Activated naive CD4-positive, alpha-beta T cell treated with anti-CD3 and anti-CD28 coated beads for 36 hours (primary cell): Measurements from ENCODE around the gene CIAO2B. TPM values are rescaled to one million over a fixed set of nuclear protein-coding genes. Genes with fewer than 3 reads are reported as not detected.

Source experiments
- CTCF ChIA-PET: fragments of 350-600 bp; sonication (Branson Sonifier 250); formaldehyde crosslinking; loops from one replicate; lab custom pipeline; 2021; ENCODE audit warnings: antibody characterized with exemption; lab: Charles Lee
- DNase-seq: peaks from one replicate; pipeline ENCODE4 v3.0.0-alpha.2; 2020
- H3K27ac Mint-ChIP-seq: one replicate; pipeline ENCODE4 v1.8.0; 2021; ENCODE audit warnings: mild to moderate bottlenecking, mixed read lengths
- H3K27me3 Mint-ChIP-seq: one replicate; pipeline ENCODE4 v1.8.0; 2021; ENCODE audit warnings: low read depth, mixed read lengths
- H3K36me3 Mint-ChIP-seq: one replicate; pipeline ENCODE4 v1.8.0; 2021; ENCODE audit warnings: low read depth, mixed read lengths
- H3K4me1 Mint-ChIP-seq: one replicate; pipeline ENCODE4 v1.8.0; 2021; ENCODE audit warnings: low read depth, mixed read lengths
- H3K4me3 Mint-ChIP-seq: one replicate; pipeline ENCODE4 v1.8.0; 2021; ENCODE audit warnings: mild to moderate bottlenecking, moderate library complexity, mixed read lengths
- H3K9me3 Mint-ChIP-seq: one replicate; pipeline ENCODE4 v1.8.0; 2021; ENCODE audit warnings: mixed read lengths
- intact Hi-C: fragments of 100-400 bp; cut with micrococcal nuclease; formaldehyde crosslinking; loops from one replicate; pipeline ENCODE4 v1.15.1; 2023
- total RNA-seq, 2 experiments: library from RNA; stranded (reverse); gene quantifications; one replicate each; pipeline ENCODE4 v1.2.3, GENCODE V29; 2021

CIAO2B gene
- total RNA-seq, 2 experiments from 2014 or later: 169 to 173 TPM

GRCh38 chr16:66906916-66907836 lies 27.0 kb downstream of the CIAO2B start:
- Mint-ChIP-seq H3K27me3 (no peaks in the 10 kb centered on the region), H3K27ac (no peak overlapping the region), H3K36me3 (no peaks in the 10 kb centered on the region), H3K4me1 (peaks cover 8% of the 10 kb centered on the region), H3K9me3 (no peaks in the 10 kb centered on the region), H3K4me3 (no peak overlapping the region)
- CTCF ChIA-PET: interaction anchor here (0.8 to 0.9 kb wide), 2 partner anchors 14 to 39 kb away, joined by 3 read pairs; no protein-coding TSS in a partner anchor
- DNase-seq: no peak
- intact Hi-C loops: no loop called here

GRCh38 chr16:66905633-66906539 lies 28.3 kb downstream of the CIAO2B start:
- Mint-ChIP-seq H3K27me3 (no peaks in the 10 kb centered on the region), H3K4me1 (peaks cover 8% of the 10 kb centered on the region), H3K9me3 (no peaks in the 10 kb centered on the region), H3K4me3 (no peak overlapping the region), H3K36me3 (no peaks in the 10 kb centered on the region), H3K27ac (no peak overlapping the region)
- intact Hi-C loops: no loop called here
- DNase-seq: peak; percentile 81
- CTCF ChIA-PET: interaction anchor here (0.5 to 2.9 kb wide), 5 partner anchors 11 to 221 kb away, joined by 3 to 10 read pairs (median 3); no protein-coding TSS in a partner anchor

GRCh38 chr16:66904846-66905632 lies 29.2 kb downstream of the CIAO2B start:
- Mint-ChIP-seq H3K27me3 (no peaks in the 10 kb centered on the region), H3K36me3 (no peaks in the 10 kb centered on the region), H3K4me3 (no peak overlapping the region), H3K27ac (no peak overlapping the region), H3K4me1 (peaks cover 8% of the 10 kb centered on the region), H3K9me3 (no peaks in the 10 kb centered on the region)
- intact Hi-C loops: no loop called here
- no peak for DNase-seq
- CTCF ChIA-PET: interaction anchor here (0.5 to 2.9 kb wide), 5 partner anchors 10 to 222 kb away, joined by 3 to 10 read pairs (median 3); no protein-coding TSS in a partner anchor

- Mint-ChIP-seq H3K4me1 (peaks cover 8% of the 10 kb centered on the region), H3K4me3 (no peak overlapping the region), H3K27ac (no peak overlapping the region), H3K36me3 (no peaks in the 10 kb centered on the region), H3K9me3 (no peaks in the 10 kb centered on the region), H3K27me3 (no peaks in the 10 kb centered on the region)
- intact Hi-C loops: no loop called here
- CTCF ChIA-PET: interaction anchor here (1.1 to 2.9 kb wide), 2 partner anchors 9 to 12 kb away, joined by 3 to 10 read pairs; no protein-coding TSS in a partner anchor
- DNase-seq: no peak
Observed at GRCh38 chr16:66904428-66904845, 29.8 kb downstream of the CIAO2B start.

- H3K36me3 Mint-ChIP-seq: no peaks in the 10 kb centered on the region
- peaks cover 8% of the 10 kb centered on the region for H3K4me1 Mint-ChIP-seq
- no peak for DNase-seq
- no peak overlapping the region for H3K4me3 Mint-ChIP-seq
- no peaks in the 10 kb centered on the region for H3K27me3 Mint-ChIP-seq
- H3K9me3 Mint-ChIP-seq: no peaks in the 10 kb centered on the region
- H3K27ac Mint-ChIP-seq: no peak overlapping the region
- CTCF ChIA-PET: interaction anchor here (0.6 to 2.9 kb wide), 4 partner anchors 9 to 83 kb away, joined by 3 to 10 read pairs (median 3); no protein-coding TSS in a partner anchor
- intact Hi-C loops: no loop called here
Observed at GRCh38 chr16:66903544-66904427, 30.4 kb downstream of the CIAO2B start.

- H3K27ac Mint-ChIP-seq: no peak overlapping the region
- DNase-seq: no peak
- H3K4me1 Mint-ChIP-seq: peaks cover 8% of the 10 kb centered on the region
- CTCF ChIA-PET: interaction anchor here (0.6 to 1.2 kb wide), 4 partner anchors 10 to 82 kb away, joined by 3 to 5 read pairs (median 3); no protein-coding TSS in a partner anchor
- H3K36me3 Mint-ChIP-seq: no peaks in the 10 kb centered on the region
- no peak overlapping the region for H3K4me3 Mint-ChIP-seq
- intact Hi-C loops: no loop called here
- H3K27me3 Mint-ChIP-seq: no peaks in the 10 kb centered on the region
- no peaks in the 10 kb centered on the region for H3K9me3 Mint-ChIP-seq
Observed at GRCh38 chr16:66902648-66903543, 31.3 kb downstream of the CIAO2B start.

- Mint-ChIP-seq H3K9me3 (no peaks in the 10 kb centered on the region), H3K27ac (no peak overlapping the region), H3K4me1 (peaks cover 8% of the 10 kb centered on the region), H3K27me3 (no peaks in the 10 kb centered on the region), H3K36me3 (no peaks in the 10 kb centered on the region), H3K4me3 (no peak overlapping the region)
- CTCF ChIA-PET: interaction anchor here (1.0 to 1.2 kb wide), 2 partner anchors 9 to 27 kb away, joined by 3 to 5 read pairs; no protein-coding TSS in a partner anchor
- intact Hi-C loops: no loop called here
- DNase-seq: no peak
Observed at GRCh38 chr16:66901626-66902025, 32.6 kb downstream of the CIAO2B start.

- no peak overlapping the region for H3K4me3 Mint-ChIP-seq
- no peak for DNase-seq
Observed at GRCh38 chr16:66900721-66901441, 33.3 kb downstream of the CIAO2B start.

GRCh38 chr16:66899945-66900710 lies 34.1 kb downstream of the CIAO2B start:
- CTCF ChIA-PET: no interaction called here
- H3K36me3 Mint-ChIP-seq: no peaks in the 10 kb centered on the region
- intact Hi-C loops: no loop called here

More at GRCh38 chr16:66900721-66901441, 33.3 kb downstream of the CIAO2B start:
- no peaks in the 10 kb centered on the region for H3K27me3 Mint-ChIP-seq
- H3K9me3 Mint-ChIP-seq: no peaks in the 10 kb centered on the region
- H3K4me1 Mint-ChIP-seq: peaks cover 3% of the 10 kb centered on the region
- CTCF ChIA-PET: no interaction called here
- intact Hi-C loops: no loop called here
- H3K27ac Mint-ChIP-seq: no peak overlapping the region
- no peaks in the 10 kb centered on the region for H3K36me3 Mint-ChIP-seq

More at GRCh38 chr16:66899945-66900710, 34.1 kb downstream of the CIAO2B start:
- DNase-seq: no peak
- no peak overlapping the region for H3K4me3 Mint-ChIP-seq
- no peak overlapping the region for H3K27ac Mint-ChIP-seq
- no peaks in the 10 kb centered on the region for H3K4me1 Mint-ChIP-seq
- H3K9me3 Mint-ChIP-seq: no peaks in the 10 kb centered on the region
- no peaks in the 10 kb centered on the region for H3K27me3 Mint-ChIP-seq
